NCI-H510A (cell line): ENCODE data around the gene SPAG9.

ENCODE experiments used
- DNase-seq: peaks from one replicate; lab custom pipeline; 2025; lab: John Stamatoyannopoulos, UW

Gene SPAG9, protein sequence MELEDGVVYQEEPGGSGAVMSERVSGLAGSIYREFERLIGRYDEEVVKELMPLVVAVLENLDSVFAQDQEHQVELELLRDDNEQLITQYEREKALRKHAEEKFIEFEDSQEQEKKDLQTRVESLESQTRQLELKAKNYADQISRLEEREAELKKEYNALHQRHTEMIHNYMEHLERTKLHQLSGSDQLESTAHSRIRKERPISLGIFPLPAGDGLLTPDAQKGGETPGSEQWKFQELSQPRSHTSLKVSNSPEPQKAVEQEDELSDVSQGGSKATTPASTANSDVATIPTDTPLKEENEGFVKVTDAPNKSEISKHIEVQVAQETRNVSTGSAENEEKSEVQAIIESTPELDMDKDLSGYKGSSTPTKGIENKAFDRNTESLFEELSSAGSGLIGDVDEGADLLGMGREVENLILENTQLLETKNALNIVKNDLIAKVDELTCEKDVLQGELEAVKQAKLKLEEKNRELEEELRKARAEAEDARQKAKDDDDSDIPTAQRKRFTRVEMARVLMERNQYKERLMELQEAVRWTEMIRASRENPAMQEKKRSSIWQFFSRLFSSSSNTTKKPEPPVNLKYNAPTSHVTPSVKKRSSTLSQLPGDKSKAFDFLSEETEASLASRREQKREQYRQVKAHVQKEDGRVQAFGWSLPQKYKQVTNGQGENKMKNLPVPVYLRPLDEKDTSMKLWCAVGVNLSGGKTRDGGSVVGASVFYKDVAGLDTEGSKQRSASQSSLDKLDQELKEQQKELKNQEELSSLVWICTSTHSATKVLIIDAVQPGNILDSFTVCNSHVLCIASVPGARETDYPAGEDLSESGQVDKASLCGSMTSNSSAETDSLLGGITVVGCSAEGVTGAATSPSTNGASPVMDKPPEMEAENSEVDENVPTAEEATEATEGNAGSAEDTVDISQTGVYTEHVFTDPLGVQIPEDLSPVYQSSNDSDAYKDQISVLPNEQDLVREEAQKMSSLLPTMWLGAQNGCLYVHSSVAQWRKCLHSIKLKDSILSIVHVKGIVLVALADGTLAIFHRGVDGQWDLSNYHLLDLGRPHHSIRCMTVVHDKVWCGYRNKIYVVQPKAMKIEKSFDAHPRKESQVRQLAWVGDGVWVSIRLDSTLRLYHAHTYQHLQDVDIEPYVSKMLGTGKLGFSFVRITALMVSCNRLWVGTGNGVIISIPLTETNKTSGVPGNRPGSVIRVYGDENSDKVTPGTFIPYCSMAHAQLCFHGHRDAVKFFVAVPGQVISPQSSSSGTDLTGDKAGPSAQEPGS (N-terminal part only)

GRCh38 chr17:51120739-51121619 lies at the start of gene SPAG9:
Gene SPAG9, minus strand, starts transcription at chr17:51120868. Its CDS starts 212 bp downstream, at chr17:51120656.
- peak; percentile 97 for DNase-seq

DNA sequence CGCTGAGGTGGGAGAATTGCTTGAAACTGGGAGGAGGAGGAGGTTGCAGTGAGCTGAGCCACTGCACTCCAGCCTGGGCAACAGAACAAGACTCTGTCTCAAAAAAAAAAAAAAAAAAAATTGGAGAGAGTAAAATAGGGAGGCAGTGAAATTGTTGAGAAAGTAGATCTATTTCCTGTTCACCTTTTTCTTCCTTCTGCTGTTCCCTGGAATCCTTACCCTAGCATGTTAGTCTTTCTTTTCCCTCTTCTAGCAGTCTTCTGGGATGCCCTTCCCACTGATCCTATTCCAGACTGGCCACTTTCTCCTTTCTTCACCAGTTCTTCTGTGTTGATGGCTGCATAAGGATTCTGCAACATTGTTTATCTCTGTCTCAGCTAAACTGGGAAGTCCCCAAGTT lies 48.7 kb upstream of the SPAG9 start:
- no peak for DNase-seq

- peak; percentile 20 for DNase-seq
Observed at GRCh38 chr17:51166987-51167931, 46.6 kb upstream of the SPAG9 start.

GRCh38 chr17:51166198-51166986 lies 45.7 kb upstream of the SPAG9 start, which contains the start of gene NME2:
Gene NME2, plus strand, starts transcription at chr17:51166411. Its CDS starts 420 bp downstream, at chr17:51166831.
- DNase-seq = peak; percentile 87

- no peak for DNase-seq
Observed at GRCh38 chr17:51165680-51166197, 45.1 kb upstream of the SPAG9 start.

- DNase-seq = no peak
Observed at GRCh38 chr17:51164911-51165679, 44.4 kb upstream of the SPAG9 start.

GRCh38 chr17:51161541-51161940 lies 40.9 kb upstream of the SPAG9 start:
- no peak for DNase-seq

- no peak for DNase-seq
Observed at GRCh38 chr17:51159604-51160003, 38.9 kb upstream of the SPAG9 start.

- DNase-seq = no peak
Observed at GRCh38 chr17:51155416-51155815, 34.7 kb upstream of the SPAG9 start.

DNA sequence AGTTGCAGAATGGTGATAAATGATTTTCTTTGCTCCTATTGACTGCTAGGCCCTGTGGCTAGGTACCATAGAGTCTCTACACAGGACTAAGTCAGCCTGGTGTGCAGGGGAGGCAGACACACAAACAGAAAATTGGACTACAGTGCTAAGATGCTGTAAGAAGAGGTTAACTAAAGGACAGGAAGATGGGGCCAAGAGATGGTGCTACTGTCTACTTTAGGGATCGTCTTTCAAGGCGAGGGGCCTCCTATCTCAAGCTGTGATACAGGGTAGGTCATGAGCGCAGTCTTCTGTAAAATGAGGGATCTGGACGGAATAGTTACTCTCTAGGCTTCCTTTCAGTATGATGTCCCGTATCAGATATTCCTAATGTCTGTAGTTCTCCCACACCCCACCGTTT lies 33.5 kb upstream of the SPAG9 start:
- no peak for DNase-seq

DNA sequence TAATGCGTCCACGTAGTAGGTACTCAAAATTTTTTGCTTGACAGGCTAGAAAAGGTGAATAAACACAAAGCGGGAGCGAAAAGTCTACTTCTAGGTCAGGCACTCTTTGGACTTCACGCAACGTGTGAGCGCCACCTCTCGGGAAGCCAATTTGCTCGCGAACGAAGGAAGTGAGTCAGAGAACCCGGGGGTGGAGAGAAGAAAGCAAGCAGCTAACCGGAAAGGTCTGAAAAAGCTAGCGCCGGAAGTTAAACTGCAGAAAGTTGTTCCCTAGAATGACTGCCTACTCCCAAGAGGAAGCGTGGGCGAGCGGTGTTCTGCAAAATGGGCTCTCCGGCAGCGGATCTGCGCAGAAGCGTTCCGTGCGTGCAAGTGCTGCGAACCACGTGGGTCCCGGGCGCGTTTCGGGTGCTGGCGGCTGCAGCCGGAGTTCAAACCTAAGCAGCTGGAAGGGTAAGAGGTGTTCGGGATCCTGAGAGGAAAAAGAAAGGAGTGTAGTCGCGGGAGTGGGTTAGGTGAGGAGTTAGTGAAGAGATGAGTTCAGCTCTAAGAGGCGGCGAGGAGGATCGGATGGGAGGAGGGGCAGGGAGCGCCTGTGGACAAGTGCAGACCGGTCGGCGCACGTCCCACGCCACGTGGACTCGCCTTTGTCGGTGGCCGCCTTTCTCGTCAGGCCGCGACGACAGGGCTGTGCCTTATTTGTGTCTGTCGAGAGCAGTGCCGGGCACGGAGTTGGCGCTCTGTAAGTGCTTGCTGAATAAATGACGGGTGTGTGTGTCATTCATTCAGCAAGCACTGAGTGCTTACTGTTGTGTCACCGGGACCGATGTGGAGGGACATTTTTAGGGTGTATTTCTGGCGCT lies 32.8 kb upstream of the SPAG9 start, which contains the start of gene NME1:
Gene NME1, plus strand, starts transcription at position 350 of the 863 bp plus-strand sequence. CDS start 2,096 bp downstream, outside the sequence.
- peak; percentile 99 for DNase-seq

DNA sequence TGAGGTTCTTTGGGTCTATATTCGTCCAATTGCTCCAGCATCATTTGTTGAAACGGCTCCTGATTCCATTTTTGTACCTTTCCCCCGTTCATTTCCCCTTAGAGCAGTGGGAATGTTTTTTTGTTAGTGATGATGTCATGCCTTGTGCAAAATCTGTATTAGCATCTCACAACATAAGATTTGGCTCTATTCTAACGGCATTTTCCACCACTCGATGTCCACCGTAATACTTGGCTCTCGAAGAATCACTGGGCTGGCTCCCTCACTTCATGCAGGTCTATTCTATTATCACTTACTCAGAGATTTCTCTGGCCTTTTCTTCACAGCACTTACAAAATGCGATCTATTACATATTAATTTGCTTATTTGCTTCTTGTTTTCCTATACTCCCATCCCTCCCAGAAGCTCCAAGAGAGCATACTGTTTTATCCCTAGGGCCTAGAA lies 32.1 kb upstream of the SPAG9 start:
- DNase-seq = no peak

- DNase-seq = no peak
Observed at GRCh38 chr17:51150932-51151331, 30.3 kb upstream of the SPAG9 start.

DNA sequence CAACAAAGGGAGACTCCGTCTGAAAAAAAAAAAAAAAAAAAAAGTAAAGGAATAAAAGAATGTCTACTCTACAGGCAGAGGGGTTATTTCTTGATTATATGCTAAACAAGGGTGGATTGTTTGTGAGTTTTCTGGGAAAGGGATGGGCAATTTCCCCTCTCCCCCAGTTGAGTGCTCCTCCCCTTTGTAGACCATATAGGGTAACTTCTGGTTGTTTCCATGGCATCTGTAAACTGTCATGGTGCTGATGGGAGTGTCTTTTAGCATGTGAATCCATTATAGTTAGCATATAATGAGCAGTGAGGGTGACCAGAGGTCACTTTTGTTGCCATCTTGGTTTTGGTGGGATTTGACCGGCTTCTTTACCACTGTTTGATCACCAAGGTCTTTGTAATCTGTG lies 28.5 kb upstream of the SPAG9 start:
- no peak for DNase-seq

- DNase-seq = no peak
Observed at GRCh38 chr17:51147650-51148049, 27.0 kb upstream of the SPAG9 start.

GRCh38 chr17:51144266-51145022 lies 23.8 kb upstream of the SPAG9 start:
- DNase-seq = no peak
